OCI-LY3 (cell line): Measurements from ENCODE around the gene ATP10B.

Experiments
- H2AFZ ChIP-seq: fragments of 200-600, 300-600 bp; shearing (Covaris generic); 2 replicates; pipeline ENCODE4 v1.6.0; 2014; ENCODE audit warnings: antibody characterized with exemption, low read depth, low read length
- H3K27ac ChIP-seq: fragments of 200-600, 300-600 bp; sonication (generic); 2 replicates; pipeline ENCODE4 v1.5.1; 2014; ENCODE audit warnings: mild to moderate bottlenecking, low read length, moderate library complexity, mixed read lengths
- H3K27me3 ChIP-seq: fragments of 200-600, 300-600 bp; sonication (generic); 2 replicates; pipeline ENCODE4 v1.6.1; 2014; ENCODE audit warnings: low read depth, low read length, mixed read lengths
- H3K36me3 ChIP-seq: fragments of 200-600, 300-600 bp; sonication (generic); replicated peaks from 2 replicates; pipeline ENCODE3; 2014; ENCODE audit warnings: low read depth, low read length, mixed read lengths
- H3K4me1 ChIP-seq: fragments of 300-600, 200-600 bp; sonication (generic); 2 replicates; pipeline ENCODE4 v1.6.1; 2014; ENCODE audit warnings: low read length, mixed read lengths
- H3K4me2 ChIP-seq: fragments of 200-600, 300-600 bp; sonication (generic); 2 replicates; pipeline ENCODE4 v1.6.1; 2014; ENCODE audit warnings: low read length, mixed read lengths
- H3K4me3 ChIP-seq: fragments of 300-600, 200-600 bp; sonication (generic); 2 replicates; pipeline ENCODE4 v1.5.1; 2014; ENCODE audit warnings: antibody characterized with exemption, mild to moderate bottlenecking, low read length, moderate library complexity
- H3K79me2 ChIP-seq: fragments of 300-600, 200-600 bp; shearing (Covaris generic); 2 replicates; pipeline ENCODE4 v1.6.1; 2014; ENCODE audit warnings: mild to moderate bottlenecking, low read length, mixed read lengths
- H3K9ac ChIP-seq: fragments of 300-600, 200-600 bp; shearing (Covaris generic); 2 replicates; pipeline ENCODE4 v1.6.0; 2014; ENCODE audit warnings: mild to moderate bottlenecking, low read length, moderate library complexity
- H3K9me3 ChIP-seq: fragments of 200-600, 300-600 bp; shearing (Covaris generic); 2 replicates; pipeline ENCODE4 v1.6.1; 2014; ENCODE audit warnings: low read length, mixed read lengths; ENCODE audit not compliant: insufficient read depth
- H4K20me1 ChIP-seq: fragments of 200-600, 300-600 bp; sonication (generic); 2 replicates; pipeline ENCODE4 v1.6.1; 2016; ENCODE audit warnings: low read length, mixed read lengths; ENCODE audit not compliant: insufficient read depth
- EZH2phosphoT487 ChIP-seq: fragments of 200-600 bp; shearing (Covaris generic); IDR thresholded peaks from 2 replicates; pipeline ENCODE4 v1.6.1; 2018; ENCODE audit warnings: antibody characterized with exemption, mixed run types, low read depth
- TF ChIP-seq, protein P1 (sequence below): fragments of 200-600, 300-600 bp; sonication (generic); IDR thresholded peaks from 2 replicates; pipeline ENCODE4 v1.5.1; 2014; ENCODE audit warnings: antibody characterized with exemption, low read length, low read depth

ATP10B gene

DNA sequence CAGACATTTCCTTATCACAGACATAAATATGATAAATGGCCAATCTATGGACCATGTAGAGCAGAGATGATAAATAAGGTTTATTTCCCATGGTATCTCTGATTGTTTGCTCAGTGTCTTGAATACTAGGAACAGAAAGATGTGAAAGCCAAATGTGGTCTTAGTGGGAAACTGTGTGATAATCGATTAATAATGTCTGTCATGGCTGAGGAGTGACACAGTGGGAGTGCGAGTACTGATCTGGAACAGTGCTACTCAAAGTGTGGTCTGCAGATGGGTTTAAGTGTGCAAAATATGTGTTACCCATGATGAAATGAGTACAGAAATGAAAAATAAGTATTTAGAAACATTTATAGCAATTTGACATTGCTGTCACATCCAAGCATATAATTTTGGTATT, 337.8 kb downstream of the ATP10B start:
- Histone ChIP-seq H3K36me3 (no peaks in the 10 kb centered on the region), H3K27ac (no peak overlapping the region), H3K79me2 (no peaks in the 10 kb centered on the region), H4K20me1 (no peaks in the 10 kb centered on the region), H3K4me2 (no peak overlapping the region), H3K9ac (no peak overlapping the region), H2AFZ (no peak overlapping the region), H3K4me1 (no peaks in the 10 kb centered on the region), H3K27me3 (no peaks in the 10 kb centered on the region), H3K4me3 (no peak overlapping the region), H3K9me3 (no peaks in the 10 kb centered on the region)
- TF ChIP-seq EZH2phosphoT487, result no peak
- TF ChIP-seq, protein P1, sequence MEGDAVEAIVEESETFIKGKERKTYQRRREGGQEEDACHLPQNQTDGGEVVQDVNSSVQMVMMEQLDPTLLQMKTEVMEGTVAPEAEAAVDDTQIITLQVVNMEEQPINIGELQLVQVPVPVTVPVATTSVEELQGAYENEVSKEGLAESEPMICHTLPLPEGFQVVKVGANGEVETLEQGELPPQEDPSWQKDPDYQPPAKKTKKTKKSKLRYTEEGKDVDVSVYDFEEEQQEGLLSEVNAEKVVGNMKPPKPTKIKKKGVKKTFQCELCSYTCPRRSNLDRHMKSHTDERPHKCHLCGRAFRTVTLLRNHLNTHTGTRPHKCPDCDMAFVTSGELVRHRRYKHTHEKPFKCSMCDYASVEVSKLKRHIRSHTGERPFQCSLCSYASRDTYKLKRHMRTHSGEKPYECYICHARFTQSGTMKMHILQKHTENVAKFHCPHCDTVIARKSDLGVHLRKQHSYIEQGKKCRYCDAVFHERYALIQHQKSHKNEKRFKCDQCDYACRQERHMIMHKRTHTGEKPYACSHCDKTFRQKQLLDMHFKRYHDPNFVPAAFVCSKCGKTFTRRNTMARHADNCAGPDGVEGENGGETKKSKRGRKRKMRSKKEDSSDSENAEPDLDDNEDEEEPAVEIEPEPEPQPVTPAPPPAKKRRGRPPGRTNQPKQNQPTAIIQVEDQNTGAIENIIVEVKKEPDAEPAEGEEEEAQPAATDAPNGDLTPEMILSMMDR, result no peak

DNA sequence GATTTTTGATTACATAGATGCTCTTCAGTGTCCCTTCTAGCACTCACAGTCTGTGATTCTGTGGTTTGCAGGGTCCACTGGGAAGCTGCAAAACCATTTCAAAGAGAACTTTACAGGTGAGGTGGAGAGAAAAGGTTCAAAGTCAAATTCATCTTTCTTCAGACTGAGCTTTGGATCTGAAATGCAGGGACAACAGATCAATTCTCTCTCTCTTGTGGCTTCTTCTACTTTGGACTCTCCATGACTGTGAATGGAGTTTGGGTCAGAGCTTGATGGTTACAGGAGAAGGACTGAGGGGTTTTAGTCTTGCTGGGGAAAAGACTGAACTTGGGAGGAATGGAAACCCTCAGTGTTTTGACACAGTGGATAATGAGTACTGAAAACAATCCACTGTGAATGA, 338.5 kb downstream of the ATP10B start:
- H3K36me3 ChIP-seq, result no peaks in the 10 kb centered on the region
- H3K4me1 ChIP-seq, result no peaks in the 10 kb centered on the region
- no peak overlapping the region for H3K27ac ChIP-seq
- H3K4me3 ChIP-seq, result no peak overlapping the region
- H2AFZ ChIP-seq, result no peak overlapping the region
- TF ChIP-seq, protein P1, result no peak
- no peak for TF ChIP-seq EZH2phosphoT487
- H3K9me3 ChIP-seq, result no peaks in the 10 kb centered on the region
- no peak overlapping the region for H3K9ac ChIP-seq
- no peak overlapping the region for H3K4me2 ChIP-seq
- no peaks in the 10 kb centered on the region for H3K27me3 ChIP-seq
- H4K20me1 ChIP-seq, result no peaks in the 10 kb centered on the region
- H3K79me2 ChIP-seq, result no peaks in the 10 kb centered on the region
